HEK293 (cell line): ENCODE data around the gene EGFR.

ENCODE experiments used
- CTCF ChIA-PET: fragments of 350-600 bp; formaldehyde crosslinking; extraction: SDS; loops from one replicate; lab custom pipeline; 2021; ENCODE audit warnings: antibody characterized with exemption; lab: Yijun Ruan, JAX
- POLR2A ChIA-PET: fragments of 300-600 bp; formaldehyde crosslinking; extraction: SDS; loops from one replicate; lab custom pipeline; 2020; ENCODE audit warnings: antibody characterized with exemption, inconsistent platforms; lab: Yijun Ruan, JAX
- H3K27ac ChIP-seq: fragments of 200-500 bp; sonication (Bioruptor generic); 2 replicates; pipeline ENCODE4 v1.5.1; 2014; ENCODE audit warnings: low read depth, low read length, control low read depth, inconsistent platforms; ENCODE audit errors: extremely low read depth
- H3K36me3 ChIP-seq, 2 experiments: fragments of 200-500 bp in 1 of 2; sonication (Bioruptor generic) in 1 of 2; 1 replicate in 1 of 2; 2 replicates in 1 of 2; pipeline ENCODE4 v1.5.1; 2014 to 2017; ENCODE audit warnings: inconsistent platforms in 2 of 2, low read length in 2 of 2; ENCODE audit not compliant: control insufficient read depth in 2 of 2, insufficient read depth in 1 of 2
- H3K4me1 ChIP-seq: fragments of 200-500 bp; sonication (Bioruptor generic); 2 replicates; pipeline ENCODE4 v1.5.1; 2014; ENCODE audit warnings: mild to moderate bottlenecking, low read length, inconsistent platforms; ENCODE audit not compliant: control insufficient read depth, insufficient read depth
- H3K4me3 ChIP-seq: 2 replicates; pipeline ENCODE4 v1.5.1; 2011; ENCODE audit warnings: low read depth, mild to moderate bottlenecking, control low read depth, low read length, moderate library complexity
- H3K9me3 ChIP-seq: fragments of 200-500 bp; sonication (Bioruptor generic); 2 replicates; pipeline ENCODE4 v1.5.1; 2014; ENCODE audit warnings: low read depth, low read length, inconsistent platforms; ENCODE audit not compliant: control insufficient read depth, insufficient read depth
- BCL11B ChIP-seq: fragments of 450-650 bp; formaldehyde crosslinking; IDR thresholded peaks from 2 replicates; pipeline ENCODE4 v1.5.1; 2016; ENCODE audit warnings: low read depth, missing biosample characterization, missing genetic modification characterization
- PRDM2 ChIP-seq: fragments of 450-650 bp; formaldehyde crosslinking; IDR thresholded peaks from 2 replicates; pipeline ENCODE4 v1.5.1; 2016; ENCODE audit warnings: missing biosample characterization, missing genetic modification characterization, borderline replicate concordance
- WT1 ChIP-seq: fragments of 450-650 bp; formaldehyde crosslinking; IDR thresholded peaks from 2 replicates; pipeline ENCODE4 v1.5.1; 2016; ENCODE audit warnings: missing biosample characterization, missing genetic modification characterization
- ZBTB1 ChIP-seq: fragments of 450-650 bp; formaldehyde crosslinking; IDR thresholded peaks from 2 replicates; pipeline ENCODE4 v1.5.1; 2016; ENCODE audit warnings: missing biosample characterization, missing genetic modification characterization
- ZNF112 ChIP-seq: fragments of 450-650 bp; formaldehyde crosslinking; IDR thresholded peaks from 2 replicates; pipeline ENCODE4 v1.5.0; 2017; ENCODE audit warnings: missing biosample characterization, missing genetic modification characterization
- ZNF148 ChIP-seq: fragments of 450-650 bp; formaldehyde crosslinking; IDR thresholded peaks from 2 replicates; pipeline ENCODE4 v1.5.0; 2017; ENCODE audit warnings: missing biosample characterization, missing genetic modification characterization, borderline replicate concordance
- ZNF223 ChIP-seq: fragments of 450-650 bp; formaldehyde crosslinking; IDR thresholded peaks from 2 replicates; pipeline ENCODE4 v1.5.1; 2016; ENCODE audit warnings: missing biosample characterization, missing genetic modification characterization
- ZNF311 ChIP-seq: fragments of 450-650 bp; formaldehyde crosslinking; IDR thresholded peaks from 2 replicates; pipeline ENCODE4 v1.5.1; 2017; ENCODE audit warnings: missing biosample characterization, missing genetic modification characterization, borderline replicate concordance
- ZNF404 ChIP-seq: fragments of 450-650 bp; formaldehyde crosslinking; IDR thresholded peaks from 2 replicates; pipeline ENCODE4 v1.5.1; 2017; ENCODE audit warnings: missing biosample characterization, missing genetic modification characterization
- ZNF423 ChIP-seq: fragments of 450-650 bp; formaldehyde crosslinking; IDR thresholded peaks from 2 replicates; pipeline ENCODE4 v1.5.1; 2016; ENCODE audit warnings: missing biosample characterization, missing genetic modification characterization
- ZNF747 ChIP-seq: fragments of 450-650 bp; formaldehyde crosslinking; IDR thresholded peaks from 2 replicates; pipeline ENCODE4 v1.5.1; 2016; ENCODE audit warnings: missing biosample characterization, missing genetic modification characterization
- ZNF843 ChIP-seq: fragments of 450-650 bp; formaldehyde crosslinking; IDR thresholded peaks from 2 replicates; pipeline ENCODE4 v1.5.1; 2016; ENCODE audit warnings: missing biosample characterization, missing genetic modification characterization
- ZSCAN23 ChIP-seq: fragments of 450-650 bp; formaldehyde crosslinking; IDR thresholded peaks from 2 replicates; pipeline ENCODE4 v1.5.1; 2016; ENCODE audit warnings: missing biosample characterization, missing genetic modification characterization
- ZSCAN5A ChIP-seq: fragments of 450-650 bp; formaldehyde crosslinking; IDR thresholded peaks from 2 replicates; pipeline ENCODE4 v1.5.1; 2016; ENCODE audit warnings: missing biosample characterization, missing genetic modification characterization
- TF ChIP-seq, protein P1 (sequence below): fragments of 450-650 bp; formaldehyde crosslinking; IDR thresholded peaks from 2 replicates; pipeline ENCODE4 v1.5.1; 2016; ENCODE audit warnings: missing biosample characterization, missing genetic modification characterization
- TF ChIP-seq, protein P2 (sequence below): sonication (generic); formaldehyde crosslinking; IDR thresholded peaks from 2 replicates; pipeline ENCODE4 v1.8.1; 2022; ENCODE audit warnings: mild to moderate bottlenecking, moderate library complexity, missing genetic modification reagents
- TF ChIP-seq, protein P3 (sequence below): fragments of 450-650 bp; formaldehyde crosslinking; IDR thresholded peaks from 2 replicates; pipeline ENCODE4 v1.5.1; 2017; ENCODE audit warnings: missing biosample characterization, missing genetic modification characterization
- TF ChIP-seq, protein P4 (sequence below): fragments of 450-650 bp; formaldehyde crosslinking; IDR thresholded peaks from 2 replicates; pipeline ENCODE4 v1.5.1; 2016; ENCODE audit warnings: missing biosample characterization, missing genetic modification characterization

EGFR gene

GRCh38 chr7:55063061-55063460, 44.2 kb downstream of the EGFR start (continued):
- TF ChIP-seq PRDM2 (tag by site-specific recombination) = no peak
- no peak for TF ChIP-seq ZNF843 (tag by site-specific recombination)

GRCh38 chr7:55063633-55064032, 44.8 kb downstream of the EGFR start:
- POLR2A ChIA-PET = no interaction called here
- H3K4me3 ChIP-seq = no peak overlapping the region
- CTCF ChIA-PET = no interaction called here
- peaks cover 10% of the 10 kb centered on the region; the same call in 1 of the 2 replicates for H3K4me1 ChIP-seq
- no peaks in the 10 kb centered on the region for H3K9me3 ChIP-seq
- H3K27ac ChIP-seq = no peak overlapping the region
- no peaks in the 10 kb centered on the region for H3K36me3 ChIP-seq
- no peak for TF ChIP-seq ZNF148
- TF ChIP-seq ZNF311 (tag by site-specific recombination) = no peak
- TF ChIP-seq ZNF112 (tag by site-specific recombination) = no peak
- no peak for TF ChIP-seq ZSCAN5A
- TF ChIP-seq ZSCAN23 = no peak
- TF ChIP-seq, protein P1, sequence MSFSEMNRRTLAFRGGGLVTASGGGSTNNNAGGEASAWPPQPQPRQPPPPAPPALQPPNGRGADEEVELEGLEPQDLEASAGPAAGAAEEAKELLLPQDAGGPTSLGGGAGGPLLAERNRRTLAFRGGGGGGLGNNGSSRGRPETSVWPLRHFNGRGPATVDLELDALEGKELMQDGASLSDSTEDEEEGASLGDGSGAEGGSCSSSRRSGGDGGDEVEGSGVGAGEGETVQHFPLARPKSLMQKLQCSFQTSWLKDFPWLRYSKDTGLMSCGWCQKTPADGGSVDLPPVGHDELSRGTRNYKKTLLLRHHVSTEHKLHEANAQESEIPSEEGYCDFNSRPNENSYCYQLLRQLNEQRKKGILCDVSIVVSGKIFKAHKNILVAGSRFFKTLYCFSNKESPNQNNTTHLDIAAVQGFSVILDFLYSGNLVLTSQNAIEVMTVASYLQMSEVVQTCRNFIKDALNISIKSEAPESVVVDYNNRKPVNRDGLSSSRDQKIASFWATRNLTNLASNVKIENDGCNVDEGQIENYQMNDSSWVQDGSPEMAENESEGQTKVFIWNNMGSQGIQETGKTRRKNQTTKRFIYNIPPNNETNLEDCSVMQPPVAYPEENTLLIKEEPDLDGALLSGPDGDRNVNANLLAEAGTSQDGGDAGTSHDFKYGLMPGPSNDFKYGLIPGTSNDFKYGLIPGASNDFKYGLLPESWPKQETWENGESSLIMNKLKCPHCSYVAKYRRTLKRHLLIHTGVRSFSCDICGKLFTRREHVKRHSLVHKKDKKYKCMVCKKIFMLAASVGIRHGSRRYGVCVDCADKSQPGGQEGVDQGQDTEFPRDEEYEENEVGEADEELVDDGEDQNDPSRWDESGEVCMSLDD (tag by site-specific recombination) = no peak
- TF ChIP-seq, protein P2, sequence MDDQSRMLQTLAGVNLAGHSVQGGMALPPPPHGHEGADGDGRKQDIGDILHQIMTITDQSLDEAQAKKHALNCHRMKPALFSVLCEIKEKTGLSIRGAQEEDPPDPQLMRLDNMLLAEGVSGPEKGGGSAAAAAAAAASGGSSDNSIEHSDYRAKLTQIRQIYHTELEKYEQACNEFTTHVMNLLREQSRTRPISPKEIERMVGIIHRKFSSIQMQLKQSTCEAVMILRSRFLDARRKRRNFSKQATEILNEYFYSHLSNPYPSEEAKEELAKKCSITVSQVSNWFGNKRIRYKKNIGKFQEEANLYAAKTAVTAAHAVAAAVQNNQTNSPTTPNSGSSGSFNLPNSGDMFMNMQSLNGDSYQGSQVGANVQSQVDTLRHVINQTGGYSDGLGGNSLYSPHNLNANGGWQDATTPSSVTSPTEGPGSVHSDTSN (CRISPR knock-in tag) = no peak
- no peak for TF ChIP-seq ZNF223
- TF ChIP-seq, protein P3, sequence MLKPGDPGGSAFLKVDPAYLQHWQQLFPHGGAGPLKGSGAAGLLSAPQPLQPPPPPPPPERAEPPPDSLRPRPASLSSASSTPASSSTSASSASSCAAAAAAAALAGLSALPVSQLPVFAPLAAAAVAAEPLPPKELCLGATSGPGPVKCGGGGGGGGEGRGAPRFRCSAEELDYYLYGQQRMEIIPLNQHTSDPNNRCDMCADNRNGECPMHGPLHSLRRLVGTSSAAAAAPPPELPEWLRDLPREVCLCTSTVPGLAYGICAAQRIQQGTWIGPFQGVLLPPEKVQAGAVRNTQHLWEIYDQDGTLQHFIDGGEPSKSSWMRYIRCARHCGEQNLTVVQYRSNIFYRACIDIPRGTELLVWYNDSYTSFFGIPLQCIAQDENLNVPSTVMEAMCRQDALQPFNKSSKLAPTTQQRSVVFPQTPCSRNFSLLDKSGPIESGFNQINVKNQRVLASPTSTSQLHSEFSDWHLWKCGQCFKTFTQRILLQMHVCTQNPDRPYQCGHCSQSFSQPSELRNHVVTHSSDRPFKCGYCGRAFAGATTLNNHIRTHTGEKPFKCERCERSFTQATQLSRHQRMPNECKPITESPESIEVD (tag by site-specific recombination) = no peak
- TF ChIP-seq WT1 (tag by site-specific recombination) = no peak
- TF ChIP-seq ZNF404 = no peak
- TF ChIP-seq ZNF423 (tag by site-specific recombination) = no peak
- TF ChIP-seq ZBTB1 (tag by site-specific recombination) = no peak
- TF ChIP-seq, protein P4, sequence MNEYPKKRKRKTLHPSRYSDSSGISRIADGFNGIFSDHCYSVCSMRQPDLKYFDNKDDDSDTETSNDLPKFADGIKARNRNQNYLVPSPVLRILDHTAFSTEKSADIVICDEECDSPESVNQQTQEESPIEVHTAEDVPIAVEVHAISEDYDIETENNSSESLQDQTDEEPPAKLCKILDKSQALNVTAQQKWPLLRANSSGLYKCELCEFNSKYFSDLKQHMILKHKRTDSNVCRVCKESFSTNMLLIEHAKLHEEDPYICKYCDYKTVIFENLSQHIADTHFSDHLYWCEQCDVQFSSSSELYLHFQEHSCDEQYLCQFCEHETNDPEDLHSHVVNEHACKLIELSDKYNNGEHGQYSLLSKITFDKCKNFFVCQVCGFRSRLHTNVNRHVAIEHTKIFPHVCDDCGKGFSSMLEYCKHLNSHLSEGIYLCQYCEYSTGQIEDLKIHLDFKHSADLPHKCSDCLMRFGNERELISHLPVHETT (tag by site-specific recombination) = no peak
- TF ChIP-seq BCL11B = no peak
- TF ChIP-seq ZNF747 (tag by site-specific recombination) = no peak
